ENCODE data around the gene FRYL.

FRYL gene

GRCh38 chr4:48591372-48591771 is 188.7 kb downstream of the FRYL start:
- H3K27ac ChIP-seq (replicated peaks) = no peak overlapping the region
- TF ChIP-seq POLR2AphosphoS5 (IDR thresholded peaks at IDR 0.05; ENCODE audit: low read depth) = no peak
- DNase-seq (ENCODE audit: low read depth in 1 of 2, low spot score in 1 of 2) = no peak
- H3K27me3 ChIP-seq (ENCODE audit: insufficient read depth, poor library complexity, severe bottlenecking) = no peaks in the 10 kb centered on the region
- H3K4me3 ChIP-seq (replicated peaks; ENCODE audit: insufficient read depth, low read length) = no peak overlapping the region

DNA sequence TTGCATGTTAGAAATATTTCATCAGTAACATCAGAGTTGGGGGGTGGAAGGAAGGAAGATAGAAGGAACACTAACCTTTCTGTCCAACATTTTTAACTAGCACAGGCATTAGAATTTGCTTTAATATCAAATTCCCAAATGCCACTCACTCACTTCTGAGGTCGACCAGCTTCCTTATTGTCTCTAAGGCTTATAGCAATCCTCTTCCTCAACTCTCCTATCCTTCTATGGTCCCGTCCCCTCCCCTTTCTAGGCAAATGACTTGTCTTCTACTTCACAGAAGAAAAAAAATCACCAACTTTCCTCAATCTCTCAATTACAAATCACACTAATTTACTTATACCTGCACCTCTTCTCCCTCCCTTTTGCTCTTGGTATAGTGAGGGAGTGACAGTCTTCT is 189.2 kb downstream of the FRYL start:
- Histone ChIP-seq H3K27me3 (ENCODE audit: insufficient read depth, poor library complexity, severe bottlenecking) (no peaks in the 10 kb centered on the region), H3K27ac (replicated peaks) (no peak overlapping the region), H3K4me3 (replicated peaks; ENCODE audit: insufficient read depth, low read length) (no peak overlapping the region)
- TF ChIP-seq POLR2AphosphoS5 (IDR thresholded peaks at IDR 0.05; ENCODE audit: low read depth) (no peak), GABPA (IDR thresholded peaks at IDR 0.05; ENCODE audit: low read depth) (no peak), REST (IDR thresholded peaks at IDR 0.05; ENCODE audit: insufficient replicate concordance, low read depth) (no peak), CTCF (IDR thresholded peaks at IDR 0.05; ENCODE audit: insufficient read depth, low read length) (no peak), SPI1 (IDR thresholded peaks at IDR 0.05; ENCODE audit: borderline replicate concordance, low read depth) (no peak)
- no peak for DNase-seq (ENCODE audit: low read depth in 1 of 2, low spot score in 1 of 2)

GRCh38 chr4:48589098-48589445 is 191.0 kb downstream of the FRYL start:
- no peak overlapping the region for H3K27ac ChIP-seq (replicated peaks)
- no peaks in the 10 kb centered on the region for H3K27me3 ChIP-seq (ENCODE audit: insufficient read depth, poor library complexity, severe bottlenecking)
- DNase-seq (ENCODE audit: low read depth in 1 of 2, low spot score in 1 of 2) = no peak
- TF ChIP-seq GABPA (IDR thresholded peaks at IDR 0.05; ENCODE audit: low read depth) (no peak), REST (IDR thresholded peaks at IDR 0.05; ENCODE audit: insufficient replicate concordance, low read depth) (no peak), POLR2AphosphoS5 (IDR thresholded peaks at IDR 0.05; ENCODE audit: low read depth) (no peak), CTCF (IDR thresholded peaks at IDR 0.05; ENCODE audit: insufficient read depth, low read length) (no peak), SPI1 (IDR thresholded peaks at IDR 0.05; ENCODE audit: borderline replicate concordance, low read depth) (no peak)
- H3K4me3 ChIP-seq (replicated peaks; ENCODE audit: insufficient read depth, low read length) = no peak overlapping the region

- H3K4me3 ChIP-seq (replicated peaks; ENCODE audit: insufficient read depth, low read length) = no peak overlapping the region
- no peak for TF ChIP-seq GABPA (IDR thresholded peaks at IDR 0.05; ENCODE audit: low read depth)
- no peak overlapping the region for H3K27ac ChIP-seq (replicated peaks)
- H3K27me3 ChIP-seq (ENCODE audit: insufficient read depth, poor library complexity, severe bottlenecking) = no peaks in the 10 kb centered on the region
- DNase-seq (ENCODE audit: low read depth in 1 of 2, low spot score in 1 of 2) = no peak
These were observed 191.6 kb downstream of the FRYL start for GRCh38 chr4:48588230-48589097.

DNA sequence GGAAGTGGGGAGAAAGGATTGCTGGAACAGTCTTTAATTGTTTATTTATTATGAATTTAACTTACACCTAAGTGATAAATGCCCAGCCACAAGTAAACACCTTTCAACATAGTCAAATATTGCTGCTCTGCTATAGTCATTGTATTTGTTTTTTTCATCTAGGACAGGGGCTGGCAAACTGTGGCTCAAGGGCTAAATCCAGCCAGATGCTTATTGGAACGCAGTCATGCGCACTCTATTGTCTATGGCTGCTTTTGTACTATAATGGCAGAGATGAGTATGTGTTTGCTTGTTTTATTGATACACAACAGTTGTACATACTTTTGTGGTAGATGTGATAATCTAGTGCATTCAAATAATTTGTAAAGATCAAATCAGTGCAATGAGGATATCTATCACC is 194.7 kb downstream of the FRYL start:
- H3K4me3 ChIP-seq (replicated peaks; ENCODE audit: insufficient read depth, low read length) = no peak overlapping the region
- TF ChIP-seq GABPA (IDR thresholded peaks at IDR 0.05; ENCODE audit: low read depth) = no peak
- TF ChIP-seq SPI1 (IDR thresholded peaks at IDR 0.05; ENCODE audit: borderline replicate concordance, low read depth) = no peak
- no peak for DNase-seq (ENCODE audit: low read depth in 1 of 2, low spot score in 1 of 2)
- no peaks in the 10 kb centered on the region for H3K27me3 ChIP-seq (ENCODE audit: insufficient read depth, poor library complexity, severe bottlenecking)
- no peak overlapping the region for H3K27ac ChIP-seq (replicated peaks)
